Spleen (tissue), 7 donors: ENCODE data around the gene ITSN1.

ENCODE experiments used
- POLR2AphosphoS5 ChIP-seq, 3 donors: sonication (generic); formaldehyde crosslinking; IDR thresholded peaks; one replicate each; pipeline ENCODE4 v1.5.1; 2017; ENCODE audit warnings: antibody characterized with exemption in 3 of 3
- TF ChIP-seq, protein P1 (sequence below), 11 experiments: fragments of 200-600 bp in 7 of 11; fragments of 450-650 bp in 4 of 11; sonication (generic) in 4 of 11; IDR thresholded peaks in 8 of 11; conservative IDR thresholded peaks in 3 of 11; 1 replicate in 7 of 11; 2 replicates in 4 of 11; pipeline versions ENCODE4 v1.4.0 to v1.8.0; 2016 to 2021; ENCODE audit warnings: antibody characterized with exemption in 11 of 11, inconsistent platforms in 4 of 11, mild to moderate bottlenecking in 1 of 11
- donor health status: DM: no; HTN: no; CAD: no; lungs with moderate emphysema.
- donor health status: DM: no; HTN: no; CAD: no.
- donor health status: DM: no; HTN: no; CAD: no.

DNA sequence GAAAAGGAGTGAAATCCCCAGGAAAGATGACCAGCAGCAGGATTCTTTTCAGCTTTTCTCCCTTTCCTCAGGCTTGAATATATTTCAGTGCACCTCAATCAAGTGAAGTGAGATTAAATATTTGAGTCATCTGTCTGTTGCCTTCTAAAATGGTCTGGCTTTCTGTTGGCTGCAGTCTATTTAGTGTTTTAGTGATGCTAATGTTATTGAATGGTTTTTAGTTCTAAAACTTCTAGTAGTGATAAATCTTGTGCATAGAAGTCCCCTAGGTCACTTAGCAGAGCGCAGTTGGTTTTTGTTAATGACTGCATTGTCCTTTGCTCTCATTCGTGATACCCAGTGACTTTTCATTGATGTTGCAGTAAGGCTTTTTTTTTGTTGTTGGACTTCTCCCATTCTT, 53.5 kb downstream of the ITSN1 start:
- TF ChIP-seq, protein P1, sequence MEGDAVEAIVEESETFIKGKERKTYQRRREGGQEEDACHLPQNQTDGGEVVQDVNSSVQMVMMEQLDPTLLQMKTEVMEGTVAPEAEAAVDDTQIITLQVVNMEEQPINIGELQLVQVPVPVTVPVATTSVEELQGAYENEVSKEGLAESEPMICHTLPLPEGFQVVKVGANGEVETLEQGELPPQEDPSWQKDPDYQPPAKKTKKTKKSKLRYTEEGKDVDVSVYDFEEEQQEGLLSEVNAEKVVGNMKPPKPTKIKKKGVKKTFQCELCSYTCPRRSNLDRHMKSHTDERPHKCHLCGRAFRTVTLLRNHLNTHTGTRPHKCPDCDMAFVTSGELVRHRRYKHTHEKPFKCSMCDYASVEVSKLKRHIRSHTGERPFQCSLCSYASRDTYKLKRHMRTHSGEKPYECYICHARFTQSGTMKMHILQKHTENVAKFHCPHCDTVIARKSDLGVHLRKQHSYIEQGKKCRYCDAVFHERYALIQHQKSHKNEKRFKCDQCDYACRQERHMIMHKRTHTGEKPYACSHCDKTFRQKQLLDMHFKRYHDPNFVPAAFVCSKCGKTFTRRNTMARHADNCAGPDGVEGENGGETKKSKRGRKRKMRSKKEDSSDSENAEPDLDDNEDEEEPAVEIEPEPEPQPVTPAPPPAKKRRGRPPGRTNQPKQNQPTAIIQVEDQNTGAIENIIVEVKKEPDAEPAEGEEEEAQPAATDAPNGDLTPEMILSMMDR (IDR thresholded peaks at IDR 0.05 in 8 of 11, conservative IDR thresholded peaks at IDR 0.05 in 3 of 11), result no peak
- TF ChIP-seq POLR2AphosphoS5 (IDR thresholded peaks at IDR 0.05), result no peak
